KOPT-K1 (cell line): ENCODE data around the gene EVC2.

Experiments used
- H3K27ac ChIP-seq: fragments of 200-600 bp; sonication (generic); 2 replicates; pipeline ENCODE4 v1.5.1; 2016; ENCODE audit warnings: antibody characterized with exemption, mild to moderate bottlenecking, low read depth, low read length; ENCODE audit not compliant: poor library complexity, severe bottlenecking
- H3K36me3 ChIP-seq: fragments of 200-600 bp; sonication (generic); 2 replicates; pipeline ENCODE4 v1.5.1; 2017; ENCODE audit warnings: antibody characterized with exemption, mild to moderate bottlenecking, low read length, moderate library complexity; ENCODE audit not compliant: insufficient read depth
- H3K9me3 ChIP-seq: fragments of 200-600 bp; sonication (generic); 2 replicates; pipeline ENCODE4 v1.5.1; 2017; ENCODE audit warnings: antibody characterized with exemption, low read length, mild to moderate bottlenecking; ENCODE audit not compliant: insufficient read depth, poor library complexity, severe bottlenecking

EVC2 gene

GRCh38 chr4:5686338-5686737, 22.0 kb downstream of the EVC2 start:
- no peaks in the 10 kb centered on the region for H3K36me3 ChIP-seq
- H3K9me3 ChIP-seq = no peaks in the 10 kb centered on the region
- no peak overlapping the region for H3K27ac ChIP-seq

- no peaks in the 10 kb centered on the region for H3K36me3 ChIP-seq
- no peaks in the 10 kb centered on the region for H3K9me3 ChIP-seq
- H3K27ac ChIP-seq = no peak overlapping the region
These were observed 23.1 kb downstream of the EVC2 start for GRCh38 chr4:5685296-5685695.

- H3K36me3 ChIP-seq = no peaks in the 10 kb centered on the region
- no peaks in the 10 kb centered on the region for H3K9me3 ChIP-seq
- H3K27ac ChIP-seq = no peak overlapping the region
These were observed 24.8 kb downstream of the EVC2 start for GRCh38 chr4:5683566-5683965.

GRCh38 chr4:5678977-5679376, 29.4 kb downstream of the EVC2 start:
- no peaks in the 10 kb centered on the region for H3K36me3 ChIP-seq
- no peaks in the 10 kb centered on the region for H3K9me3 ChIP-seq
- H3K27ac ChIP-seq = no peak overlapping the region

GRCh38 chr4:5676763-5677162, 31.6 kb downstream of the EVC2 start:
- no peaks in the 10 kb centered on the region for H3K9me3 ChIP-seq
- no peak overlapping the region for H3K27ac ChIP-seq
- no peaks in the 10 kb centered on the region for H3K36me3 ChIP-seq

- peaks cover under 1% of the 10 kb centered on the region for H3K9me3 ChIP-seq
- H3K36me3 ChIP-seq = no peaks in the 10 kb centered on the region
- H3K27ac ChIP-seq = no peak overlapping the region
These were observed 41.6 kb downstream of the EVC2 start for GRCh38 chr4:5666741-5667140.

- Histone ChIP-seq H3K27ac (no peak overlapping the region), H3K9me3 (peaks cover 6% of the 10 kb centered on the region), H3K36me3 (no peaks in the 10 kb centered on the region)
These were observed 43.6 kb downstream of the EVC2 start for GRCh38 chr4:5664778-5665177.

- Histone ChIP-seq H3K36me3 (no peaks in the 10 kb centered on the region), H3K27ac (no peak overlapping the region), H3K9me3 (peaks cover 6% of the 10 kb centered on the region)
These were observed 45.8 kb downstream of the EVC2 start for GRCh38 chr4:5662555-5662954.

- Histone ChIP-seq H3K36me3 (no peaks in the 10 kb centered on the region), H3K27ac (no peak overlapping the region), H3K9me3 (peaks cover 6% of the 10 kb centered on the region)
These were observed 47.1 kb downstream of the EVC2 start for GRCh38 chr4:5661237-5661636.

GRCh38 chr4:5660185-5660584, 48.2 kb downstream of the EVC2 start:
- peaks cover 6% of the 10 kb centered on the region for H3K9me3 ChIP-seq
- no peaks in the 10 kb centered on the region for H3K36me3 ChIP-seq
- H3K27ac ChIP-seq = no peak overlapping the region

- Histone ChIP-seq H3K27ac (no peak overlapping the region), H3K9me3 (peaks cover 6% of the 10 kb centered on the region), H3K36me3 (no peaks in the 10 kb centered on the region)
These were observed 49.4 kb downstream of the EVC2 start for GRCh38 chr4:5658974-5659373.

- no peaks in the 10 kb centered on the region for H3K36me3 ChIP-seq
- no peak overlapping the region for H3K27ac ChIP-seq
- peaks cover 2% of the 10 kb centered on the region for H3K9me3 ChIP-seq
These were observed 51.9 kb downstream of the EVC2 start for GRCh38 chr4:5656415-5656814.

- no peak overlapping the region for H3K27ac ChIP-seq
These were observed 53.6 kb downstream of the EVC2 start for GRCh38 chr4:5654791-5655190.

GRCh38 chr4:5651089-5651488, 57.3 kb downstream of the EVC2 start:
- H3K27ac ChIP-seq = no peak overlapping the region
- no peaks in the 10 kb centered on the region for H3K36me3 ChIP-seq
- H3K9me3 ChIP-seq = no peaks in the 10 kb centered on the region

More at GRCh38 chr4:5654791-5655190, 53.6 kb downstream of the EVC2 start:
- no peaks in the 10 kb centered on the region for H3K36me3 ChIP-seq
- no peaks in the 10 kb centered on the region for H3K9me3 ChIP-seq

GRCh38 chr4:5650040-5650439, 58.3 kb downstream of the EVC2 start:
- H3K36me3 ChIP-seq = no peaks in the 10 kb centered on the region
- H3K27ac ChIP-seq = no peak overlapping the region
- H3K9me3 ChIP-seq = no peaks in the 10 kb centered on the region

- no peaks in the 10 kb centered on the region for H3K9me3 ChIP-seq
- H3K36me3 ChIP-seq = no peaks in the 10 kb centered on the region
- no peak overlapping the region for H3K27ac ChIP-seq
These were observed 61.0 kb downstream of the EVC2 start for GRCh38 chr4:5647351-5647750.

GRCh38 chr4:5640096-5640495, 68.3 kb downstream of the EVC2 start:
- Histone ChIP-seq H3K9me3 (no peaks in the 10 kb centered on the region), H3K27ac (no peak overlapping the region), H3K36me3 (no peaks in the 10 kb centered on the region)
